G401 (cell line): ENCODE measurements around the gene ABTB1. TPM values are rescaled to one million over a fixed set of nuclear protein-coding genes. Genes with fewer than 3 reads are reported as not detected.

ENCODE experiments used
- DNase-seq: peaks from one replicate; pipeline ENCODE4 v3.0.0-alpha.2; 2015; ENCODE audit warnings: low spot score
- in situ Hi-C: cut with HindIII; loops from 2 replicates; pipeline ENCODE4 v1.10.0; 2016; ENCODE audit warnings: low sequenced_read_pairs, mixed read lengths
- total RNA-seq: library from RNA; depleted of rRNA; stranded (reverse); fragments of >200 nt; shearing (Covaris generic); gene quantifications from 2 replicates; pipeline ENCODE4 v1.2.3, GENCODE V29; 2014

The ABTB1 gene
- total RNA-seq, 1 experiment from 2014 or later, result 4.8 TPM

- in situ Hi-C loops, result no loop called here
- DNase-seq, result no peak
Measured at GRCh38 chr3:127712881-127713771, 40.4 kb downstream of the ABTB1 start.

GRCh38 chr3:127714125-127714571, 41.4 kb downstream of the ABTB1 start:
- in situ Hi-C loops, result no loop called here
- DNase-seq, result peak; percentile 35

- peak; percentile 26 for DNase-seq
- in situ Hi-C loops, result no loop called here
Measured at GRCh38 chr3:127714866-127715265, 42.1 kb downstream of the ABTB1 start.

- in situ Hi-C loops, result no loop called here
- no peak for DNase-seq
Measured at GRCh38 chr3:127715532-127715931, 42.8 kb downstream of the ABTB1 start.

GRCh38 chr3:127716384-127716783, 43.6 kb downstream of the ABTB1 start:
- in situ Hi-C loops, result no loop called here
- DNase-seq, result peak; percentile 30

- in situ Hi-C loops, result no loop called here
- peak; percentile 96 for DNase-seq
Measured at GRCh38 chr3:127717357-127718244, 44.8 kb downstream of the ABTB1 start.

GRCh38 chr3:127718245-127718915, 45.6 kb downstream of the ABTB1 start:
- no peak for DNase-seq
- in situ Hi-C loops, result no loop called here

GRCh38 chr3:127718916-127719290, 46.2 kb downstream of the ABTB1 start:
- in situ Hi-C loops, result no loop called here
- no peak for DNase-seq

GRCh38 chr3:127719369-127719768, 46.6 kb downstream of the ABTB1 start:
- peak; percentile 24 for DNase-seq
- in situ Hi-C loops, result no loop called here

GRCh38 chr3:127720161-127720823, 47.5 kb downstream of the ABTB1 start:
- in situ Hi-C loops, result no loop called here
- DNase-seq, result no peak

- peak; percentile 61 for DNase-seq
Measured at GRCh38 chr3:127720985-127721935, 48.5 kb downstream of the ABTB1 start.

GRCh38 chr3:127722091-127722784, 49.5 kb downstream of the ABTB1 start:
- peak; percentile 77 for DNase-seq
- in situ Hi-C loops, result no loop called here

More at GRCh38 chr3:127720985-127721935, 48.5 kb downstream of the ABTB1 start:
- in situ Hi-C loops, result no loop called here

- DNase-seq, result peak; percentile 62
- in situ Hi-C loops, result no loop called here
Measured at GRCh38 chr3:127723011-127723567, 50.3 kb downstream of the ABTB1 start.

GRCh38 chr3:127726894-127727293, 54.1 kb downstream of the ABTB1 start:
- in situ Hi-C loops, result no loop called here
- DNase-seq, result no peak

GRCh38 chr3:127728417-127729015, 55.8 kb downstream of the ABTB1 start:
- no peak for DNase-seq
- in situ Hi-C loops, result no loop called here

- DNase-seq, result peak; percentile 97
- in situ Hi-C loops, result no loop called here
Measured at GRCh38 chr3:127729556-127730056, 56.9 kb downstream of the ABTB1 start.
